HepG2 (cell line): ENCODE data around the gene OR10H2. TPM values are rescaled to one million over a fixed set of nuclear protein-coding genes. Genes with fewer than 3 reads are reported as not detected.

Experiments used
- ATAC-seq: fragments of 200-7000 bp; cut with Tn5 transposase; 3 replicates; pipeline ENCODE4 v1.9.1; 2020; ENCODE audit warnings: mild to moderate bottlenecking, moderate library complexity
- BruUV-seq: library from RNA; stranded (reverse); fragments of 400-500 nt; replicated peaks from 2 replicates; lab custom pipeline; 2021; lab: Mats Ljungman, UMichigan
- CTCF ChIA-PET: fragments of 300-600 bp; formaldehyde crosslinking; extraction: SDS; loops from one replicate; lab custom pipeline; 2021; ENCODE audit warnings: low total read pairs, inconsistent platforms, low intra/inter-chr PET ratio; lab: Yijun Ruan, JAX
- POLR2A ChIA-PET: fragments of 350-600 bp; sonication (Branson Sonifier 250); formaldehyde crosslinking; loops from one replicate; lab custom pipeline; 2020; ENCODE audit warnings: antibody characterized with exemption, inconsistent platforms; lab: Yijun Ruan, JAX
- DNase-seq: peaks from one replicate; pipeline ENCODE4 v3.0.0-alpha.2; 2015; ENCODE audit warnings: low spot score
- FAIRE-seq: peaks from 3 replicates; lab custom pipeline; 2011; peaks lifted over from hg19 to GRCh38; lab: Jason Lieb, UNC
- H2AFZ ChIP-seq: one replicate; pipeline ENCODE4 v1.6.1; 2011; ENCODE audit warnings: low read length, inconsistent platforms
- H3K27ac ChIP-seq: fragments of 300-600 bp; 3 replicates; pipeline ENCODE4 v1.8.0; 2011; ENCODE audit warnings: mixed run types, mild to moderate bottlenecking, mixed read lengths, low read length, inconsistent platforms; ENCODE audit not compliant: insufficient read depth; ENCODE audit errors: extremely low read length
- H3K27me3 ChIP-seq, 2 experiments: fragments of 200-600 bp in 1 of 2; 2 replicates in 1 of 2; 3 replicates in 1 of 2; pipeline versions ENCODE4 v1.6.0 to v1.8.0; 2011; ENCODE audit warnings: low read length in 2 of 2, mild to moderate bottlenecking in 2 of 2, moderate library complexity in 2 of 2, inconsistent platforms in 1 of 2; ENCODE audit not compliant: insufficient read depth in 2 of 2, control insufficient read depth in 1 of 2
- H3K36me3 ChIP-seq, 2 experiments: fragments of 200-600 bp in 1 of 2; replicated peaks in 1 of 2; 2 replicates in 1 of 2; 3 replicates in 1 of 2; pipeline versions ENCODE4 v1.5.1 to v1.8.0; 2011; ENCODE audit warnings: low read length in 2 of 2, inconsistent platforms in 1 of 2; ENCODE audit not compliant: insufficient read depth in 2 of 2, control insufficient read depth in 1 of 2
- H3K4me1 ChIP-seq: 2 replicates; pipeline ENCODE4 v1.5.1; 2012; ENCODE audit warnings: low read length, inconsistent platforms; ENCODE audit not compliant: insufficient read depth
- H3K4me2 ChIP-seq: 2 replicates; pipeline ENCODE4 v1.6.0; 2011; ENCODE audit warnings: low read depth, low read length, inconsistent platforms
- H3K4me3 ChIP-seq, 3 experiments: fragments of 200-600 bp in 1 of 3; sonication (generic), shearing (Covaris generic) in 1 of 3; replicated peaks in 1 of 3; 2 replicates each; pipeline ENCODE4 v1.5.1; 2011 to 2016; ENCODE audit warnings: low read length in 3 of 3, inconsistent platforms in 2 of 3, low read depth in 2 of 3, mild to moderate bottlenecking in 2 of 3, control low read depth in 1 of 3, mixed read lengths in 1 of 3; ENCODE audit not compliant: insufficient read depth in 1 of 3
- H3K79me2 ChIP-seq: one replicate; pipeline ENCODE4 v1.6.1; 2011; ENCODE audit warnings: low read length, inconsistent platforms; ENCODE audit not compliant: insufficient read depth
- H3K9ac ChIP-seq: 2 replicates; pipeline ENCODE4 v1.6.0; 2011; ENCODE audit warnings: mild to moderate bottlenecking, low read depth, low read length, inconsistent platforms; ENCODE audit not compliant: insufficient read depth
- H3K9me3 ChIP-seq: 2 replicates; pipeline ENCODE4 v1.5.1; 2012; ENCODE audit warnings: mild to moderate bottlenecking, low read length
- H4K20me1 ChIP-seq: 2 replicates; pipeline ENCODE4 v1.6.0; 2011; ENCODE audit warnings: inconsistent platforms, mild to moderate bottlenecking, low read length, moderate library complexity; ENCODE audit not compliant: insufficient read depth
- CTCF ChIP-seq: sonication (generic); formaldehyde crosslinking; IDR thresholded peaks from 2 replicates; pipeline ENCODE4 v1.5.0; 2020; ENCODE audit warnings: mild to moderate bottlenecking, missing genetic modification reagents, moderate library complexity
- MIER2 ChIP-seq: IDR thresholded peaks from 2 replicates; pipeline ENCODE4 v1.6.1; 2016; ENCODE audit warnings: missing biosample characterization, missing genetic modification reagents
- PHF5A ChIP-seq: IDR thresholded peaks from one replicate; pipeline ENCODE4 v1.6.1; 2018; ENCODE audit warnings: low read depth, missing genetic modification reagents; ENCODE audit not compliant: unreplicated experiment
- PRPF4 ChIP-seq: fragments of 200-400 bp; formaldehyde crosslinking; IDR thresholded peaks from 2 replicates; pipeline ENCODE4 v1.6.1; 2016; ENCODE audit warnings: low read length, low read depth; ENCODE audit not compliant: poor library complexity, severe bottlenecking
- SMC3 ChIP-seq: IDR thresholded peaks from 2 replicates; pipeline ENCODE4 v1.6.1; 2011; ENCODE audit warnings: low read length, improper control_type of control experiment
- STAG1 ChIP-seq: sonication (generic); formaldehyde crosslinking; IDR thresholded peaks from 2 replicates; pipeline ENCODE4 v1.4.0; 2020; ENCODE audit warnings: missing genetic modification reagents
- XRCC5 ChIP-seq: fragments of 200-400 bp; formaldehyde crosslinking; optimal IDR thresholded peaks from 2 replicates; pipeline ENCODE3; 2017; ENCODE audit warnings: mild to moderate bottlenecking, low read length
- WGBS: methylation state at CpG from one replicate; pipeline ENCODE4 v1.1.6; 2017; ENCODE audit warnings: low lambda C conversion rate; 5-methylcytosine and 5-hydroxymethylcytosine counted together
- in situ Hi-C: cut with HindIII; loops from 2 replicates; pipeline ENCODE4 v1.10.0; 2017; ENCODE audit warnings: low pct_unique_long_range_greater_than_20kb; ENCODE audit not compliant: extremely low pct_ligation_motif_present
- intact Hi-C: fragments of 100-400 bp; cut with micrococcal nuclease; formaldehyde crosslinking; loops from one replicate; pipeline ENCODE4 v1.10.0; 2022; ENCODE audit not compliant: unreplicated experiment
- polyA plus RNA-seq, 8 experiments: library from polyadenylated mRNA; depleted of rRNA in 3 of 8; stranded (reverse) in 7 of 8; unstranded in 1 of 8; fragments of >200 nt; fragmentation: Illumina TruSeq in 4 of 8; extraction: Trizol in 4 of 8; gene quantifications; 2 replicates each; pipeline versions ENCODE4 v1.2.1 to v1.2.3, GENCODE V29; 2011 to 2016; ENCODE audit warnings: low read depth in 4 of 8, missing spikeins in 1 of 8, mixed read lengths in 1 of 8; ENCODE audit not compliant: insufficient read depth in 1 of 8
- total RNA-seq, 5 experiments: library from RNA; depleted of rRNA; stranded (reverse); fragments of >200 nt; fragmentation: Illumina TruSeq; extraction: Trizol; gene quantifications; 2 replicates each; pipeline ENCODE4 v1.2.3, GENCODE V29; 2016; ENCODE audit warnings: low read depth in 1 of 5
- TF ChIP-seq, protein P1 (sequence below), 2 experiments: IDR thresholded peaks; 2 replicates each; pipeline ENCODE4 v1.6.1; 2011 to 2012; ENCODE audit warnings: low read length in 2 of 2, borderline replicate concordance in 1 of 2, low read depth in 1 of 2, mild to moderate bottlenecking in 1 of 2, moderate library complexity in 1 of 2
- TF ChIP-seq, protein P2 (sequence below): conservative IDR thresholded peaks from 2 replicates; pipeline ENCODE4 v1.6.1; 2018; ENCODE audit warnings: missing genetic modification reagents

OR10H2 gene
- total and polyA plus RNA-seq, 2 of the 13 experiments (the other 11 are each of a cell fraction or from before 2014, with no cell fraction given), result not detected

- no peak for DNase-seq
- BruUV-seq, result no TSS peak
Measured at GRCh38 chr19:15758379-15758778, 30.6 kb downstream of the OR10H2 start.

GRCh38 chr19:15759962-15760565, 32.2 kb downstream of the OR10H2 start:
- no peak overlapping the region; a peak in 1 of 6 replicates for H3K4me3 ChIP-seq
- ATAC-seq (peak; percentile 80), DNase-seq (peak; percentile 34), FAIRE-seq (no peak)
- WGBS, result 31% methylated on average over 16 of the region's 28 CpGs
- no peaks in the 10 kb centered on the region for H4K20me1 ChIP-seq
- no peak overlapping the region for H2AFZ ChIP-seq
- H3K9me3 ChIP-seq, result no peaks in the 10 kb centered on the region
- no peaks in the 10 kb centered on the region for H3K36me3 ChIP-seq
- no peaks in the 10 kb centered on the region for H3K79me2 ChIP-seq
- H3K9ac ChIP-seq, result no peak overlapping the region
- in situ Hi-C loops, result loop anchor here (5.0 kb wide), 1 partner anchor 133 kb away; no protein-coding TSS in a partner anchor
- no peaks in the 10 kb centered on the region for H3K4me1 ChIP-seq
- BruUV-seq, result no TSS peak
- no peaks in the 10 kb centered on the region for H3K27me3 ChIP-seq
- H3K27ac ChIP-seq, result no peak overlapping the region
- intact Hi-C loops, result loop anchor here (1.0 kb wide), 1 partner anchor 129 kb away; no protein-coding TSS in a partner anchor
- ChIA-PET POLR2A (no interaction called here), CTCF (interaction anchor here (1.2 to 4.3 kb wide), 2 partner anchors 130 to 175 kb away, joined by 4 to 48 read pairs; no protein-coding TSS in a partner anchor)
- H3K4me2 ChIP-seq, result peak overlapping the region; percentile 31; the same call in 1 of the 2 replicates
- TF ChIP-seq, protein P1, sequence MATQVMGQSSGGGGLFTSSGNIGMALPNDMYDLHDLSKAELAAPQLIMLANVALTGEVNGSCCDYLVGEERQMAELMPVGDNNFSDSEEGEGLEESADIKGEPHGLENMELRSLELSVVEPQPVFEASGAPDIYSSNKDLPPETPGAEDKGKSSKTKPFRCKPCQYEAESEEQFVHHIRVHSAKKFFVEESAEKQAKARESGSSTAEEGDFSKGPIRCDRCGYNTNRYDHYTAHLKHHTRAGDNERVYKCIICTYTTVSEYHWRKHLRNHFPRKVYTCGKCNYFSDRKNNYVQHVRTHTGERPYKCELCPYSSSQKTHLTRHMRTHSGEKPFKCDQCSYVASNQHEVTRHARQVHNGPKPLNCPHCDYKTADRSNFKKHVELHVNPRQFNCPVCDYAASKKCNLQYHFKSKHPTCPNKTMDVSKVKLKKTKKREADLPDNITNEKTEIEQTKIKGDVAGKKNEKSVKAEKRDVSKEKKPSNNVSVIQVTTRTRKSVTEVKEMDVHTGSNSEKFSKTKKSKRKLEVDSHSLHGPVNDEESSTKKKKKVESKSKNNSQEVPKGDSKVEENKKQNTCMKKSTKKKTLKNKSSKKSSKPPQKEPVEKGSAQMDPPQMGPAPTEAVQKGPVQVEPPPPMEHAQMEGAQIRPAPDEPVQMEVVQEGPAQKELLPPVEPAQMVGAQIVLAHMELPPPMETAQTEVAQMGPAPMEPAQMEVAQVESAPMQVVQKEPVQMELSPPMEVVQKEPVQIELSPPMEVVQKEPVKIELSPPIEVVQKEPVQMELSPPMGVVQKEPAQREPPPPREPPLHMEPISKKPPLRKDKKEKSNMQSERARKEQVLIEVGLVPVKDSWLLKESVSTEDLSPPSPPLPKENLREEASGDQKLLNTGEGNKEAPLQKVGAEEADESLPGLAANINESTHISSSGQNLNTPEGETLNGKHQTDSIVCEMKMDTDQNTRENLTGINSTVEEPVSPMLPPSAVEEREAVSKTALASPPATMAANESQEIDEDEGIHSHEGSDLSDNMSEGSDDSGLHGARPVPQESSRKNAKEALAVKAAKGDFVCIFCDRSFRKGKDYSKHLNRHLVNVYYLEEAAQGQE (IDR thresholded peaks at IDR 0.05; ENCODE audit: borderline replicate concordance in 1 of 2, low read depth in 1 of 2, low read length in 2 of 2), result peak in 1 of 2 experiments; percentile 45; a peak in 1 of 4 replicates
- TF ChIP-seq PHF5A, result no peak
- peak; percentile 88 for TF ChIP-seq MIER2 (CRISPR knock-in tag)
- TF ChIP-seq CTCF, result peak; percentile 79
- TF ChIP-seq STAG1 (CRISPR knock-in tag), result peak; percentile 83
- peak; percentile 92 for TF ChIP-seq SMC3
- TF ChIP-seq XRCC5, result peak; percentile 53
- TF ChIP-seq PRPF4, result no peak

More at GRCh38 chr19:15758379-15758778, 30.6 kb downstream of the OR10H2 start:
- intact Hi-C loops, result no loop called here
- Histone ChIP-seq H3K4me1 (no peaks in the 10 kb centered on the region), H2AFZ (no peak overlapping the region), H3K27ac (no peak overlapping the region), H3K79me2 (no peaks in the 10 kb centered on the region), H4K20me1 (no peaks in the 10 kb centered on the region), H3K9me3 (no peaks in the 10 kb centered on the region), H3K27me3 (no peaks in the 10 kb centered on the region), H3K36me3 (no peaks in the 10 kb centered on the region), H3K4me3 (no peak overlapping the region), H3K9ac (no peak overlapping the region), H3K4me2 (no peak overlapping the region)
- FAIRE-seq (no peak), ATAC-seq (no peak)
- in situ Hi-C loops, result no loop called here
- WGBS, result 0% methylated on average over 2 of the region's 2 CpGs
- ChIA-PET POLR2A (no interaction called here), CTCF (interaction anchor here (4.3 kb wide), 1 partner anchor 128 kb away, joined by 48 read pairs; no protein-coding TSS in a partner anchor)
- TF ChIP-seq, protein P2, sequence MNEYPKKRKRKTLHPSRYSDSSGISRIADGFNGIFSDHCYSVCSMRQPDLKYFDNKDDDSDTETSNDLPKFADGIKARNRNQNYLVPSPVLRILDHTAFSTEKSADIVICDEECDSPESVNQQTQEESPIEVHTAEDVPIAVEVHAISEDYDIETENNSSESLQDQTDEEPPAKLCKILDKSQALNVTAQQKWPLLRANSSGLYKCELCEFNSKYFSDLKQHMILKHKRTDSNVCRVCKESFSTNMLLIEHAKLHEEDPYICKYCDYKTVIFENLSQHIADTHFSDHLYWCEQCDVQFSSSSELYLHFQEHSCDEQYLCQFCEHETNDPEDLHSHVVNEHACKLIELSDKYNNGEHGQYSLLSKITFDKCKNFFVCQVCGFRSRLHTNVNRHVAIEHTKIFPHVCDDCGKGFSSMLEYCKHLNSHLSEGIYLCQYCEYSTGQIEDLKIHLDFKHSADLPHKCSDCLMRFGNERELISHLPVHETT (CRISPR knock-in tag), result no peak
